Measurements from ENCODE around the gene PPFIA4.

DNA sequence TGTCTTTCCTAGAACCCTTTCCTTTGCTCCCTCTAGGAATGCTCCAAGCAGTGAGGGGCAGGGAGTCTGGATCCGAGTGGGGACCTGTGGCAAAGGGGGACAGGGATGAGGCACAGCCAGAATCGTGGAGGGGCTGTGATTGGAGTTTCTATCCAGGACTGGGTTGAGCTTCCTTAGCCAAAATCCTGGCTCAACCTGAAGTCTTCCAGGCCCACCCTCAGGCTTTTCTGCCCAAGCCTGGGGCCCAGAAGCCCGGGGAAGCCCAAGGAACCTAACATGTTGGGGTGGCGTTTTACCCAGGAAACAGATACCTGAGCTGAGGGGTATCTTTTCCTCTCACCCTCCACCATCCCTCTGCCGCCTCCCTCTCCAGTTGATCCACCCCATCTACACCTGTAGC, 54.2 kb downstream of the PPFIA4 start:
- TF ChIP-seq, protein P1, sequence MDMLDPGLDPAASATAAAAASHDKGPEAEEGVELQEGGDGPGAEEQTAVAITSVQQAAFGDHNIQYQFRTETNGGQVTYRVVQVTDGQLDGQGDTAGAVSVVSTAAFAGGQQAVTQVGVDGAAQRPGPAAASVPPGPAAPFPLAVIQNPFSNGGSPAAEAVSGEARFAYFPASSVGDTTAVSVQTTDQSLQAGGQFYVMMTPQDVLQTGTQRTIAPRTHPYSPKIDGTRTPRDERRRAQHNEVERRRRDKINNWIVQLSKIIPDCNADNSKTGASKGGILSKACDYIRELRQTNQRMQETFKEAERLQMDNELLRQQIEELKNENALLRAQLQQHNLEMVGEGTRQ (IDR thresholded peaks at IDR 0.05; ENCODE audit: borderline replicate concordance, low read depth, low read length), result no peak
- TF ChIP-seq, protein P2, sequence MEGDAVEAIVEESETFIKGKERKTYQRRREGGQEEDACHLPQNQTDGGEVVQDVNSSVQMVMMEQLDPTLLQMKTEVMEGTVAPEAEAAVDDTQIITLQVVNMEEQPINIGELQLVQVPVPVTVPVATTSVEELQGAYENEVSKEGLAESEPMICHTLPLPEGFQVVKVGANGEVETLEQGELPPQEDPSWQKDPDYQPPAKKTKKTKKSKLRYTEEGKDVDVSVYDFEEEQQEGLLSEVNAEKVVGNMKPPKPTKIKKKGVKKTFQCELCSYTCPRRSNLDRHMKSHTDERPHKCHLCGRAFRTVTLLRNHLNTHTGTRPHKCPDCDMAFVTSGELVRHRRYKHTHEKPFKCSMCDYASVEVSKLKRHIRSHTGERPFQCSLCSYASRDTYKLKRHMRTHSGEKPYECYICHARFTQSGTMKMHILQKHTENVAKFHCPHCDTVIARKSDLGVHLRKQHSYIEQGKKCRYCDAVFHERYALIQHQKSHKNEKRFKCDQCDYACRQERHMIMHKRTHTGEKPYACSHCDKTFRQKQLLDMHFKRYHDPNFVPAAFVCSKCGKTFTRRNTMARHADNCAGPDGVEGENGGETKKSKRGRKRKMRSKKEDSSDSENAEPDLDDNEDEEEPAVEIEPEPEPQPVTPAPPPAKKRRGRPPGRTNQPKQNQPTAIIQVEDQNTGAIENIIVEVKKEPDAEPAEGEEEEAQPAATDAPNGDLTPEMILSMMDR (IDR thresholded peaks at IDR 0.05), result no peak
- TF ChIP-seq, protein P3, sequence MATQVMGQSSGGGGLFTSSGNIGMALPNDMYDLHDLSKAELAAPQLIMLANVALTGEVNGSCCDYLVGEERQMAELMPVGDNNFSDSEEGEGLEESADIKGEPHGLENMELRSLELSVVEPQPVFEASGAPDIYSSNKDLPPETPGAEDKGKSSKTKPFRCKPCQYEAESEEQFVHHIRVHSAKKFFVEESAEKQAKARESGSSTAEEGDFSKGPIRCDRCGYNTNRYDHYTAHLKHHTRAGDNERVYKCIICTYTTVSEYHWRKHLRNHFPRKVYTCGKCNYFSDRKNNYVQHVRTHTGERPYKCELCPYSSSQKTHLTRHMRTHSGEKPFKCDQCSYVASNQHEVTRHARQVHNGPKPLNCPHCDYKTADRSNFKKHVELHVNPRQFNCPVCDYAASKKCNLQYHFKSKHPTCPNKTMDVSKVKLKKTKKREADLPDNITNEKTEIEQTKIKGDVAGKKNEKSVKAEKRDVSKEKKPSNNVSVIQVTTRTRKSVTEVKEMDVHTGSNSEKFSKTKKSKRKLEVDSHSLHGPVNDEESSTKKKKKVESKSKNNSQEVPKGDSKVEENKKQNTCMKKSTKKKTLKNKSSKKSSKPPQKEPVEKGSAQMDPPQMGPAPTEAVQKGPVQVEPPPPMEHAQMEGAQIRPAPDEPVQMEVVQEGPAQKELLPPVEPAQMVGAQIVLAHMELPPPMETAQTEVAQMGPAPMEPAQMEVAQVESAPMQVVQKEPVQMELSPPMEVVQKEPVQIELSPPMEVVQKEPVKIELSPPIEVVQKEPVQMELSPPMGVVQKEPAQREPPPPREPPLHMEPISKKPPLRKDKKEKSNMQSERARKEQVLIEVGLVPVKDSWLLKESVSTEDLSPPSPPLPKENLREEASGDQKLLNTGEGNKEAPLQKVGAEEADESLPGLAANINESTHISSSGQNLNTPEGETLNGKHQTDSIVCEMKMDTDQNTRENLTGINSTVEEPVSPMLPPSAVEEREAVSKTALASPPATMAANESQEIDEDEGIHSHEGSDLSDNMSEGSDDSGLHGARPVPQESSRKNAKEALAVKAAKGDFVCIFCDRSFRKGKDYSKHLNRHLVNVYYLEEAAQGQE (IDR thresholded peaks at IDR 0.05; ENCODE audit: low read depth, low read length), result no peak
- TF ChIP-seq EP300 (IDR thresholded peaks at IDR 0.05; ENCODE audit: borderline replicate concordance in 1 of 2, low read depth in 1 of 2, low read length in 1 of 2) (no peak), GABPA (IDR thresholded peaks at IDR 0.05; ENCODE audit: low read depth) (no peak), POLR2AphosphoS5 (IDR thresholded peaks at IDR 0.05; ENCODE audit: low read depth, low read length) (no peak)
